Fibroblast of upper back skin (primary cell): ENCODE results near the gene NR2E1.

ENCODE experiments used
- DNase-seq: peaks from one replicate; pipeline ENCODE4 v3.0.0-alpha.2; 2013

Gene NR2E1

GRCh38 chr6:108156180-108156937 lies 9.5 kb upstream of the NR2E1 start:
- no peak for DNase-seq

- DNase-seq, result no peak
Measured at GRCh38 chr6:108156938-108157233, 8.9 kb upstream of the NR2E1 start.

- DNase-seq, result no peak
Measured at GRCh38 chr6:108157234-108157980, 8.4 kb upstream of the NR2E1 start.

- DNase-seq, result no peak
Measured at GRCh38 chr6:108157981-108158525, 7.8 kb upstream of the NR2E1 start.

GRCh38 chr6:108159981-108160380 lies 5.8 kb upstream of the NR2E1 start:
- no peak for DNase-seq

- DNase-seq, result no peak
Measured at GRCh38 chr6:108161724-108162282, 4.0 kb upstream of the NR2E1 start.

GRCh38 chr6:108163267-108163643 lies 2.6 kb upstream of the NR2E1 start:
- no peak for DNase-seq

- DNase-seq, result no peak
Measured at GRCh38 chr6:108163644-108164542, 1.9 kb upstream of the NR2E1 start.

- DNase-seq, result no peak
Measured at GRCh38 chr6:108164543-108164814, 1.3 kb upstream of the NR2E1 start.

GRCh38 chr6:108164815-108165706 lies 761 bp upstream of the NR2E1 start:
- no peak for DNase-seq

GRCh38 chr6:108166664-108167448 lies 1.0 kb downstream of the NR2E1 start:
- DNase-seq, result no peak

- no peak for DNase-seq
Measured at GRCh38 chr6:108167449-108168089, 1.7 kb downstream of the NR2E1 start.

- no peak for DNase-seq
Measured at GRCh38 chr6:108168090-108168463, 2.3 kb downstream of the NR2E1 start.

GRCh38 chr6:108168501-108169463 lies 3.0 kb downstream of the NR2E1 start:
- peak; percentile 16 for DNase-seq

- no peak for DNase-seq
Measured at GRCh38 chr6:108169464-108170331, 3.9 kb downstream of the NR2E1 start.

GRCh38 chr6:108170332-108171290 lies 4.8 kb downstream of the NR2E1 start:
- no peak for DNase-seq

- no peak for DNase-seq
Measured at GRCh38 chr6:108171291-108171917, 5.6 kb downstream of the NR2E1 start.
